ENCODE measurements around the gene RPLP2. TPM values are rescaled to one million over a fixed set of nuclear protein-coding genes. Genes with fewer than 3 reads are reported as not detected.

Gene RPLP2
- total and polyA plus RNA-seq, 8 donors = 360 to 5,956 (median 985) TPM

- H3K4me3 ChIP-seq = no peak overlapping the region
- DNase-seq = no peak
- intact Hi-C loops (cut with DNase I; ENCODE audit: low total_unique reads) = no loop called here
- no peaks in the 10 kb centered on the region for H3K9me3 ChIP-seq
- H3K27ac ChIP-seq = no peak overlapping the region
- H3K36me3 ChIP-seq = peaks cover 0 to 4% (median 0%) of the 10 kb centered on the region in 4 donors
- peaks cover 0 to 10% (median 7%) of the 10 kb centered on the region in 3 donors for H3K27me3 ChIP-seq
- 78 to 90% (median 88%) methylated on average over 2 to 7 of the region's 7 CpGs for WGBS, 5 donors
- TF ChIP-seq CTCF (IDR thresholded peaks at IDR 0.05) = no peak
- no peak for TF ChIP-seq EP300 (IDR thresholded peaks at IDR 0.05)
- TF ChIP-seq POLR2AphosphoS5 (IDR thresholded peaks at IDR 0.05) = no peak
- TF ChIP-seq POLR2A (IDR thresholded peaks at IDR 0.05) = no peak
- H3K4me1 ChIP-seq = peaks cover 15 to 39% (median 29%) of the 10 kb centered on the region in 4 donors
Measured at GRCh38 chr11:855330-855674, 45.5 kb downstream of the RPLP2 start.

- Histone ChIP-seq H3K4me1 (peaks cover 11 to 36% (median 27%) of the 10 kb centered on the region in 4 donors), H3K36me3 (peaks cover 0 to 4% (median 0%) of the 10 kb centered on the region in 4 donors), H3K27me3 (peaks cover 0 to 5% (median 2%) of the 10 kb centered on the region in 3 donors), H3K4me3 (no peak overlapping the region), H3K9me3 (no peaks in the 10 kb centered on the region), H3K27ac (no peak overlapping the region)
- WGBS, 5 donors = 78 to 89% (median 84%) methylated on average over 7 to 12 of the region's 12 CpGs
- intact Hi-C loops (cut with DNase I; ENCODE audit: low total_unique reads) = no loop called here
- TF ChIP-seq POLR2AphosphoS5 (IDR thresholded peaks at IDR 0.05) (no peak), EP300 (IDR thresholded peaks at IDR 0.05) (no peak), POLR2A (IDR thresholded peaks at IDR 0.05) (no peak), CTCF (IDR thresholded peaks at IDR 0.05) (no peak)
- no peak for DNase-seq
Measured at GRCh38 chr11:855796-856195, 46.0 kb downstream of the RPLP2 start.

- no peak for DNase-seq
- 66 to 94% (median 77%) methylated on average over 3 to 8 of the region's 8 CpGs for WGBS, 5 donors
- intact Hi-C loops (cut with DNase I; ENCODE audit: low total_unique reads) = no loop called here
Measured at GRCh38 chr11:856397-856796, 46.6 kb downstream of the RPLP2 start.

GRCh38 chr11:858053-858761 is 48.4 kb downstream of the RPLP2 start:
- no peaks in the 10 kb centered on the region for H3K9me3 ChIP-seq
- 83 to 88% (median 86%) methylated on average over 18 to 27 of the region's 27 CpGs for WGBS, 5 donors
- intact Hi-C loops (cut with DNase I; ENCODE audit: low total_unique reads) = no loop called here
- H3K4me1 ChIP-seq = peaks cover 11 to 39% (median 33%) of the 10 kb centered on the region in 4 donors
- no peak overlapping the region for H3K4me3 ChIP-seq
- no peak overlapping the region for H3K27ac ChIP-seq
- peaks cover 0 to 12% (median 8%) of the 10 kb centered on the region in 4 donors for H3K36me3 ChIP-seq
- no peaks in the 10 kb centered on the region for H3K27me3 ChIP-seq
- TF ChIP-seq EP300 (IDR thresholded peaks at IDR 0.05) = no peak
- no peak for TF ChIP-seq CTCF (IDR thresholded peaks at IDR 0.05)
- no peak for TF ChIP-seq POLR2AphosphoS5 (IDR thresholded peaks at IDR 0.05)
- TF ChIP-seq POLR2A (IDR thresholded peaks at IDR 0.05) = no peak
- DNase-seq = no peak

More at GRCh38 chr11:856397-856796, 46.6 kb downstream of the RPLP2 start:
- no peaks in the 10 kb centered on the region for H3K9me3 ChIP-seq
- H3K4me3 ChIP-seq = no peak overlapping the region
- no peak for TF ChIP-seq POLR2A (IDR thresholded peaks at IDR 0.05)
- no peak for TF ChIP-seq POLR2AphosphoS5 (IDR thresholded peaks at IDR 0.05)
- no peak for TF ChIP-seq CTCF (IDR thresholded peaks at IDR 0.05)
- no peak for TF ChIP-seq EP300 (IDR thresholded peaks at IDR 0.05)
- peaks cover 0 to 4% (median 0%) of the 10 kb centered on the region in 4 donors for H3K36me3 ChIP-seq
- no peaks in the 10 kb centered on the region for H3K27me3 ChIP-seq
- no peak overlapping the region for H3K27ac ChIP-seq
- H3K4me1 ChIP-seq = peaks cover 11 to 30% (median 21%) of the 10 kb centered on the region in 4 donors
